Thymus (tissue), 11 donors: Measurements from ENCODE around the gene MAVS. TPM values are rescaled to one million over a fixed set of nuclear protein-coding genes. Genes with fewer than 3 reads are reported as not detected.
"Not testable (repeated sequence)": the region's sequence is repeated elsewhere in the genome, so short reads cannot be mapped to it uniquely, and the experiment has no call there.

Source experiments
- DNase-seq, 9 donors: peaks; one replicate each; pipeline ENCODE4 v3.0.0-alpha.2; 2013; ENCODE audit warnings: low spot score in 9 of 9, low read depth in 6 of 9, missing footprints in 1 of 9
- H3K27ac ChIP-seq, 2 donors: one replicate each; pipeline ENCODE4 v1.5.1; 2013; ENCODE audit warnings: control low read depth in 1 of 2, low read depth in 1 of 2, low read length in 1 of 2, mild to moderate bottlenecking in 1 of 2, moderate library complexity in 1 of 2
- H3K27me3 ChIP-seq, 2 donors: one replicate each; pipeline ENCODE4 v1.5.1; 2013; ENCODE audit warnings: low read length in 1 of 2; ENCODE audit not compliant: control insufficient read depth in 2 of 2, insufficient read depth in 1 of 2
- H3K36me3 ChIP-seq, 2 donors: one replicate each; pipeline ENCODE4 v1.5.1; 2013; ENCODE audit warnings: low read length in 1 of 2, mild to moderate bottlenecking in 1 of 2, moderate library complexity in 1 of 2; ENCODE audit not compliant: control insufficient read depth in 2 of 2, insufficient read depth in 2 of 2
- H3K4me1 ChIP-seq, 2 donors: one replicate each; pipeline ENCODE4 v1.5.1; 2013; ENCODE audit warnings: low read length in 2 of 2; ENCODE audit not compliant: control insufficient read depth in 2 of 2, insufficient read depth in 2 of 2
- H3K4me3 ChIP-seq, 2 donors: one replicate each; pipeline ENCODE4 v1.5.1; 2013; ENCODE audit warnings: low read length in 2 of 2, control low read depth in 1 of 2, mild to moderate bottlenecking in 1 of 2
- H3K9me3 ChIP-seq, 2 donors: one replicate each; pipeline ENCODE4 v1.5.1; 2013; ENCODE audit warnings: low read length in 1 of 2, mild to moderate bottlenecking in 1 of 2; ENCODE audit not compliant: control insufficient read depth in 2 of 2, insufficient read depth in 1 of 2
- WGBS: extraction: QIAGEN DNeasy Blood & Tissue Kit; methylation state at CpG from one replicate; pipeline ENCODE4 v1.1.7; 2013; 5-methylcytosine and 5-hydroxymethylcytosine counted together
- polyA plus RNA-seq: library from polyadenylated mRNA; stranded (reverse); fragments of 200-250 nt; gene quantifications from one replicate; pipeline ENCODE4 v1.2.3, GENCODE V29; 2013
- total RNA-seq: library from RNA; stranded (reverse); fragments of 120-200 nt; gene quantifications from one replicate; pipeline ENCODE4 v1.2.4, GENCODE V29; 2013
- donor health status: healthy.

The MAVS gene
- total and polyA plus RNA-seq, 2 donors: 8.1 to 18.8 TPM

DNA sequence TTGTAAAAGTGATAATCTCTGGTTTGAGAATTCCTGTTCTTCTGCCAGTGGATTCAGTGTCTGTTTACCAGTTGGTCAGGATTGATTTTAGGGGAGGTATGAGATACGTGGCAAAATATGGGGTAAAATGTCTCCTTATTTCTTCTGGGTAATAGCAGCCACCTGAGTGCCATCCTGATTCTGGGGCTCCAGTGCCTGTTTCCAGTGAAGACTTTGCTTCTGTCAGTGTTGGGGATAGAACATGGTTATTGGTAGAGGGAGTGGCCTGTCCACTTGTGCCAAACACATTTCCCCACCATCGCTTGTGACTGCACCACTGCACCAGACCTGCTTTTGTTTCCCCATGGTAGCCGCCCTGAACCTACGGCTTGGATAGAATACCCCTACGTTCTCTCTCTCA lies 58.2 kb downstream of the MAVS start:
- H3K9me3 ChIP-seq: no peaks in the 10 kb centered on the region
- DNase-seq: no peak
- H3K27ac ChIP-seq: no peak overlapping the region
- no peaks in the 10 kb centered on the region for H3K27me3 ChIP-seq
- H3K4me3 ChIP-seq: no peak overlapping the region
- H3K36me3 ChIP-seq: peaks cover 17 to 26% of the 10 kb centered on the region in 2 donors
- peaks cover 0 to 5% of the 10 kb centered on the region in 2 donors for H3K4me1 ChIP-seq
- 97% methylated on average over 5 of the region's 5 CpGs for WGBS

DNA sequence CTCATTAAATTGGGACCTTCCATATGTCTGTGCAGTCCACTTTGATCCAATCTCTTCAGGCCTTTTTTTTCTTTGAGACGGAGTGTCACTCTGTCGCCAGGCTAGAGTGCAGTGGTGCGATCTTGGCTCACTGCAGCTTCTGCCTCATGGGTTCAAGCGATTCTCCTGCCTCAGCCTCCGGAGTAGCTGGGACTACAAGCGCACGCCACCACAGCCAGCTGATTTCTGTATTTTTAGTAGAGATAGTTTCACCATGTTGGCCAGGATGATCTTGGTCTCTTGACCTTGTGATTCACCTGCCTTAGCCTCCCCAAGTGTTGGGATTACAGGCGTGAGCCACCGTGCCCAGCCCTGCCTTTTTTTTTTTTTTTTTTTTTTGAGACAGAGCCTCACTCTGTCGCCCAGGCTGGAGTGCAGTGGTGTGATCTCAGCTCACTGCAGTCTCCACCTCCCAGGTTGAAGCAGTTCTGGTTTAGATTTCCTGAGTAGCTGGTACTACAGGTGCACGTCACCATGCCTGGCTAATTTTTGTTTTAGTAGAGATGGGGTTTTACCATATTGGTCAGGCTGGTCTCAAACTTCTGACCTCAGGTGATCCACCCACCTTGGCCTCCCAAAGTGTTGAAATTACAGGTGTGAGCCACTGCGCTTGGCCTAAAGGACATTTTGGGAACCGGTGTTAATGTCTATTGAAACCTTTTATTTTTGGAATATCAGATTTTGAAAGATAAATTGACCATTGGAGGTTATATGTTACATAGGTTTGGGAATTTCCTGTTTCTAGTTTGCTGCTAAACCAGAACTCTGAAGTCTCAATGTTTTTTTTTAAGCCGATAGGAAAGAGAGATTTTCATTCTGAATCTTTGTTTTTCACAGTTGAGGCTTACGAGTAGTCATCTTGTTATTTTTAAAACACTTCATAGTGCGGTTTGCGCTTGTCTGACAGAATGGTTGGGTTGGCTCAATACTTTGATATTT lies 60.4 kb downstream of the MAVS start:
- not testable (repeated sequence) for H3K4me3 ChIP-seq, H3K9me3 ChIP-seq, H3K27ac ChIP-seq, H3K27me3 ChIP-seq, H3K4me1 ChIP-seq, DNase-seq
- 92% methylated on average over 17 of the region's 17 CpGs for WGBS
- peaks cover 33 to 46% of the 10 kb centered on the region in 2 donors for H3K36me3 ChIP-seq

DNA sequence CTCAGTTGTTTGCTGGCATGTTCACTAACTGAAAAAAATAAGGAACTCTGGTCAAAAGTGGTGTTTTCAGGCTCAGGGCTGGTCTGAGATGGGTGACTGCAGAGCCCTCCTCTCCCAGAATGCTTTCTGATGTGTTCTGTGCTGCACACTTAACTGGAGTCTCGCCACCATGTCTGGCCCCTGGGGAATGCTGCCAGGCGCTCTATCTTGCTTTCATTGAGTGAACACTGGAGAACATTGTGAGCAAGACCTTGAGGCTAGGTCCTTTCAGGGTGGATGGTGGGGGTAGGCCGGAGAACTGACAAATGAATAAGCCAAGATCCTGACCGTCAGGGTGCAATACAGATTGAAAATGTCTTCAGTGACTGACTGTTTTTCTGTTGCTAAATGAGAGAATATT lies 62.0 kb downstream of the MAVS start:
- 95% methylated on average over 4 of the region's 4 CpGs for WGBS
- H3K4me1 ChIP-seq: no peaks in the 10 kb centered on the region
- no peak overlapping the region for H3K27ac ChIP-seq
- H3K4me3 ChIP-seq: no peak overlapping the region
- H3K9me3 ChIP-seq: no peaks in the 10 kb centered on the region
- no peaks in the 10 kb centered on the region for H3K27me3 ChIP-seq
- H3K36me3 ChIP-seq: peaks cover 46 to 60% of the 10 kb centered on the region in 2 donors
- DNase-seq: no peak

- no peak overlapping the region for H3K27ac ChIP-seq
- H3K4me3 ChIP-seq: no peak overlapping the region
- H3K27me3 ChIP-seq: no peaks in the 10 kb centered on the region
- H3K4me1 ChIP-seq: no peaks in the 10 kb centered on the region
- DNase-seq: no peak
- peaks cover 54 to 70% of the 10 kb centered on the region in 2 donors for H3K36me3 ChIP-seq
- no peaks in the 10 kb centered on the region for H3K9me3 ChIP-seq
Measured at GRCh38 chr20:3909952-3910366, 63.3 kb downstream of the MAVS start.

DNA sequence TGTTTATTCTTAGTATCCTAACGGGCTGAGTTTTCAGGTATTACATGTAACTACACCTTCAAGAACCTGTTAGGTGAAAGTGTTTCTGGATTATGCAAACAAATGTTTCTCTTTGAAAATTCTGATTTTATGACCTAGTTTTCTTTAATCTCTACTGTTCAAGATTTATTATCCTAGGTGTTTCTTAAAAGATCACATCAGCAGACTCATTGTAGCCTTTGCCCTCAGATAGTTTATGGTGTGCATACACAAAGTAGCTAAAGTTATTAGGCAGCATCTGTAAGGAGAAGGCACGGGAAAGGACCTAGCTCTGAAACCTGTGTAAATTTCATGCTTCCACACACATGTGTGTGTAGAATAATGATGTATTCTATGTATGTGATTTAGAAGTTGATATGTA lies 64.2 kb downstream of the MAVS start:
- 99% methylated on average over 2 of the region's 2 CpGs for WGBS
- H3K27ac ChIP-seq: no peak overlapping the region
- no peaks in the 10 kb centered on the region for H3K27me3 ChIP-seq
- H3K36me3 ChIP-seq: peaks cover 53 to 72% of the 10 kb centered on the region in 2 donors
- no peaks in the 10 kb centered on the region for H3K9me3 ChIP-seq
- H3K4me3 ChIP-seq: no peak overlapping the region
- H3K4me1 ChIP-seq: no peaks in the 10 kb centered on the region
- DNase-seq: no peak

DNA sequence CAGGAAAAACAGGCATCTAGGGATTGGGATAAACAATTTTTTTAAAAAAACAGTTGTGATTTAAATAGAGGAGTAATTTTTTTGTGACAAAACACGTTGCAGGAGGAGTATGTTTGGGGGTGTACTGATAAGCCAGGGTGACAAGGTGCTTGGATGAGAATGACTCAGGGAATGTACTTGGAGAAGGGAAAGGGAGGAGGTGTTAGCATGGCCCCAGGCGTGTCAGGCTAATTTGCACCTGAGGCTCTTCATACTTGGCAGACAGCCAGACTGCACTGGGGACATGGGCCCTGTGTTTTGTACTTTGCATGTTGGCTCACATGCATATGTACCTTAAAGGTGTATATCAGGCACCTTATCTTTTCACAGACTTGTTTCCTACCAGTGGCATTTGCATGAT lies 65.3 kb downstream of the MAVS start:
- Histone ChIP-seq H3K4me1 (no peaks in the 10 kb centered on the region), H3K36me3 (peaks cover 59 to 79% of the 10 kb centered on the region in 2 donors), H3K27me3 (no peaks in the 10 kb centered on the region), H3K27ac (no peak overlapping the region), H3K4me3 (no peak overlapping the region), H3K9me3 (no peaks in the 10 kb centered on the region)
- 98% methylated on average over 2 of the region's 2 CpGs for WGBS
- DNase-seq: no peak

- peaks cover 59 to 83% of the 10 kb centered on the region in 2 donors for H3K36me3 ChIP-seq
- WGBS: 100% methylated on average over 2 of the region's 2 CpGs
- H3K27ac ChIP-seq: no peak overlapping the region
- H3K4me1 ChIP-seq: no peaks in the 10 kb centered on the region
- no peak overlapping the region for H3K4me3 ChIP-seq
- no peaks in the 10 kb centered on the region for H3K27me3 ChIP-seq
- DNase-seq: no peak
- H3K9me3 ChIP-seq: no peaks in the 10 kb centered on the region
Measured at GRCh38 chr20:3914446-3914845, 67.8 kb downstream of the MAVS start.

DNA sequence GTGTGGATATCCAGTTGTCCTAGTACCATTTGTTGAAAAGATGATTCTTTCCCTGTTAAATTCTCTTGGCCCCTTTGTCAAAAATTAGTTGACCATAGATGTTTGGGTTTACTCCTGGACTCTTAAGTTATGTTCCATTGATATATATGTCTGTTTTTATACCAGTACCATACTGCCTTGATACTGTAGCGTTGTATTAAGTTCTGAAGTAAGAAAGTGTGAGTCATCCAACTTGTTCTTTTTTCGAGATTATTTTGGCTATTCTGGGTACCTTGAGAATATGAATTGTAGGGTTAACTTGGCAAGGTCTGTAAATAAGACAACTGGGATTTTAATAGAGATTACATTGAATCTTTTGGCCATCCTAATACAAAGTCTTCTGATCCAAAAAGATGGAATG lies 69.1 kb downstream of the MAVS start:
- peaks cover 48 to 78% of the 10 kb centered on the region in 2 donors for H3K36me3 ChIP-seq
- 96% methylated on average over 2 of the region's 2 CpGs for WGBS
- H3K4me1 ChIP-seq: no peaks in the 10 kb centered on the region
- H3K4me3 ChIP-seq: no peak overlapping the region
- H3K27ac ChIP-seq: no peak overlapping the region
- DNase-seq: no peak
- H3K27me3 ChIP-seq: no peaks in the 10 kb centered on the region
- no peaks in the 10 kb centered on the region for H3K9me3 ChIP-seq

DNA sequence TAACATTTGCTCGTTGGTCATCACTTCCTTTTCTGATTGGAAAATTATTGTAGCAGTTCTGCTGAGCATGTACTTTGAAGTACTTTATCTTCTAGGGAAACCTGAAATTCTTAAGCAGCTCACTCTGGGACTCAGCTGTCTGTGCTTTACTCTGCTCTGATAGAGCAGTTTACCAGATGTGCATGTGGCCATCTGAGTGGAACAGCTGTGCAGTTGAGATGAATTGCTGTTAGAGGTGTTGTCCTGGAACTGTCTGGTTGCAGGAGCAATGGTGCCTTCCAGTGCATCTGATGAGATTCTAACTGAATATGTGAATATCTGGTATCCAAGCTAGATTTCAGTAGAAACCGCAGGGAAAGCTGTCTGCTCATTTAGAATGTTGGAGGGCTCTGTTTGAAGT lies 69.7 kb downstream of the MAVS start:
- 82% methylated on average over 2 of the region's 2 CpGs for WGBS

More for the DNA sequence above, 69.7 kb downstream of the MAVS start:
- no peaks in the 10 kb centered on the region for H3K27me3 ChIP-seq
- peaks cover 44 to 75% of the 10 kb centered on the region in 2 donors for H3K36me3 ChIP-seq
- no peaks in the 10 kb centered on the region for H3K9me3 ChIP-seq
- no peak overlapping the region for H3K4me3 ChIP-seq
- no peaks in the 10 kb centered on the region for H3K4me1 ChIP-seq
- no peak for DNase-seq
- H3K27ac ChIP-seq: no peak overlapping the region
